GM21717 (cell line): Measurements from ENCODE around the gene AFP.

ENCODE experiments used
- ATAC-seq: cut with Tn5 transposase; IDR thresholded peaks from one replicate; pipeline ENCODE4 v1.9.1; 2021; ENCODE audit warnings: mild to moderate bottlenecking, moderate library complexity; ENCODE audit not compliant: unreplicated experiment

Gene AFP

DNA sequence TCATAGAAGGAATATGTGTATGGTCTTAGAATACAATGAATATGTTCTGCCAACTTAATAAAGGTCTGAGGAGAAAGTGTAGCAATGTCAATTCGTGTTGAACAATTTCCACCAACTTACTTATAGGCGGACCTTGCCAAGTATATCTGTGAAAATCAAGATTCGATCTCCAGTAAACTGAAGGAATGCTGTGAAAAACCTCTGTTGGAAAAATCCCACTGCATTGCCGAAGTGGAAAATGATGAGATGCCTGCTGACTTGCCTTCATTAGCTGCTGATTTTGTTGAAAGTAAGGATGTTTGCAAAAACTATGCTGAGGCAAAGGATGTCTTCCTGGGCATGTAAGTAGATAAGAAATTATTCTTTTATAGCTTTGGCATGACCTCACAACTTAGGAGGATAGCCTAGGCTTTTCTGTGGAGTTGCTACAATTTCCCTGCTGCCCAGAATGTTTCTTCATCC lies 22.7 kb upstream of the AFP start:
- no peak for ATAC-seq

GRCh38 chr4:73414936-73415271 lies 21.1 kb upstream of the AFP start:
- ATAC-seq: no peak

DNA sequence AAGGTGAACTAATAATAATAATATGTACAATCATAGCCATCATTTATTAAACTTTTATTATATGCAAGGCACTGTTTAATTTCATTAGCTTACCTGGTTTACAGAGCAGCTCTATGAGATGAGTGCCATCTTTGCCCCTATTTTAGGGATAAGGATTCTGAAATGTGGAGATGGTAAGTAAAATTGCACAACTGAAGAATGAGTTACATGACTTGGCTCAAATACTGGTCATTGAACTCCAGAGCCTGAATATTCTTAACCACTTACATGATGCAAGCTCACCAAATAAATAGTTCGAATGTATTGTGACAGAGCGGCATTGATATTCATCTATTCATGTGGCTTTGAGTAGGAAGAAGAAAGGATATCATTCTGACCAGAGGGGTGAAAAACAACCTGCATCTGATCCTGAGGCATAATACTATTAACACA lies 20.2 kb upstream of the AFP start:
- no peak for ATAC-seq

- no peak for ATAC-seq
These were observed 19.5 kb upstream of the AFP start for GRCh38 chr4:73416423-73417087.

GRCh38 chr4:73417342-73417741 lies 18.7 kb upstream of the AFP start:
- no peak for ATAC-seq

DNA sequence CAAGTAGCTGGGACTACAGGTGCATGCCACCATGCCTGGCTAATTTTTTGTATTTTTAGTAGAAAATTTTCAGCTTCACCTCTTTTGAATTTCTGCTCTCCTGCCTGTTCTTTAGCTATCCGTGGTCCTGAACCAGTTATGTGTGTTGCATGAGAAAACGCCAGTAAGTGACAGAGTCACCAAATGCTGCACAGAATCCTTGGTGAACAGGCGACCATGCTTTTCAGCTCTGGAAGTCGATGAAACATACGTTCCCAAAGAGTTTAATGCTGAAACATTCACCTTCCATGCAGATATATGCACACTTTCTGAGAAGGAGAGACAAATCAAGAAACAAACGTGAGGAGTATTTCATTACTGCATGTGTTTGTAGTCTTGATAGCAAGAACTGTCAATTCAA lies 18.0 kb upstream of the AFP start:
- ATAC-seq: no peak

DNA sequence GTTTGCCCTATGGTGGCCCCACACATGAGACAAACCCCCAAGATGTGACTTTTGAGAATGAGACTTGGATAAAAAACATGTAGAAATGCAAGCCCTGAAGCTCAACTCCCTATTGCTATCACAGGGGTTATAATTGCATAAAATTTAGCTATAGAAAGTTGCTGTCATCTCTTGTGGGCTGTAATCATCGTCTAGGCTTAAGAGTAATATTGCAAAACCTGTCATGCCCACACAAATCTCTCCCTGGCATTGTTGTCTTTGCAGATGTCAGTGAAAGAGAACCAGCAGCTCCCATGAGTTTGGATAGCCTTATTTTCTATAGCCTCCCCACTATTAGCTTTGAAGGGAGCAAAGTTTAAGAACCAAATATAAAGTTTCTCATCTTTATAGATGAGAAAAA lies 17.3 kb upstream of the AFP start:
- no peak for ATAC-seq

GRCh38 chr4:73419106-73420038 lies 16.6 kb upstream of the AFP start:
- ATAC-seq: no peak

DNA sequence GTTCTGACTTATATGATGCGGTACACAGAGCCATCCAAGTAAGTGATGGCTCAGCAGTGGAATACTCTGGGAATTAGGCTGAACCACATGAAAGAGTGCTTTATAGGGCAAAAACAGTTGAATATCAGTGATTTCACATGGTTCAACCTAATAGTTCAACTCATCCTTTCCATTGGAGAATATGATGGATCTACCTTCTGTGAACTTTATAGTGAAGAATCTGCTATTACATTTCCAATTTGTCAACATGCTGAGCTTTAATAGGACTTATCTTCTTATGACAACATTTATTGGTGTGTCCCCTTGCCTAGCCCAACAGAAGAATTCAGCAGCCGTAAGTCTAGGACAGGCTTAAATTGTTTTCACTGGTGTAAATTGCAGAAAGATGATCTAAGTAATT lies 15.4 kb upstream of the AFP start:
- ATAC-seq: no peak

DNA sequence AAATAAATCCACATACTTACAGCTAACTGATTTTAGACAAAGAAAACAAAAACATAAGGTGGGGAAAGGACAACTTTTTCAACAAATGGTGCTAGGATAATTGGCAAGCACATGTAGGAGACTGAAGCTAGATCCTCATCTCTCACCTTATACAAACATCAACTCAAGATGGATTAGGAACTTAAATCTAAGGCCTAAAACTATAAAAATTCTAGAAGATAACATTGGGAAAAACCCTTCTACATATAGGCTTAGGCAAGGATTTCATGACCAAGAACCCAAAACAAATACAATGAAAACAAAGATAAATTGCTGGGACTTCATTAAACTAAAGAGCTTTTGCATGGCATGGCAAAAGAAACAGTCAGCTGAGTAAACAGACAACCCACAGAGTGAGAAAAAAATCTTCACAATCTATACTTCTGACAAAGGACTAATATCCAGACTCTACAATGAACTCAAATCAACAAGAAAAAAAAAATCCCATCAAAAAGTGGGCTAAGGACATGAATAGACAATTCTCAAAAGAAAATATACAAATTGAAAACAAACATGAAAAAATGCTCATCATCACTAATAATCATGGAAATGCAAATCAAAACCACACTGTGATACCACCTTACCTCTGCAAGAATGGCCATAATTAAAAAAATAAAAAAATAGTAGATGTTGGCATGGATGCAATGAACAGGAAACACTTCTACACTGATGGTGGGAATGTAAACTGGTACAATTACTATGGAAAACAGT lies 14.1 kb upstream of the AFP start:
- no peak for ATAC-seq

DNA sequence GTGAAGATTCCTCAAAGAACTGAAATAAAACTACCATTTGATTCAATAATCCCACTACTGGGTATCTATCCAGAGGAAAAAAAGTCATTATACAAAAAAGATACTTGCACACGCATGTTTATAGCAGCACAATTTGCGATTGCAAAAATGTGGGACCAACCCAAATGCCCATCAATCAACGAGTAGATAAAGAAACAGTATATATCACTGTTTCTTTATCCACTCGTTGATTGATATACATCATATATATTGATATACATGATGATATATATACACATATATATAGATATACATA lies 13.6 kb upstream of the AFP start:
- ATAC-seq: no peak

DNA sequence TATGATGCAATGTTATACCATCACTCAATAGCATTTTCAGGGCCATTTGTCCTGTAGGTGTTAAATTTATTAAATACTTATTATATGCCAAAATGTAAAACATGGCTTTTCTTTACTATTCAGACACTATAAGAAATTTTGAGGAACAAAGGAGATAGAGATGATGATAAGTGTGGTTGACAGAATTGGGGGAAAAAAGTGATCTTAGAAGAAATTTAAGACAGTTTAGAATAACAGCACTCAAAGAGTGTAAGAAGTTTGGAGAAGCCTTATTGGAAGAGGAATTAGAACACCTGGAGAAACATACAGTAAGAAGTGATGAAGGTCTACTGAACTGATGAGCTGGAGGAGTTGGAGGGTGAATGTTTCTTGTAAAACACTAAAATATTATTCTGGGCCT lies 12.8 kb upstream of the AFP start:
- ATAC-seq: no peak

- no peak for ATAC-seq
These were observed 9.4 kb upstream of the AFP start for GRCh38 chr4:73426666-73427065.

GRCh38 chr4:73429118-73429517 lies 6.9 kb upstream of the AFP start:
- no peak for ATAC-seq

GRCh38 chr4:73429826-73430587 lies 6.0 kb upstream of the AFP start:
- ATAC-seq: no peak

DNA sequence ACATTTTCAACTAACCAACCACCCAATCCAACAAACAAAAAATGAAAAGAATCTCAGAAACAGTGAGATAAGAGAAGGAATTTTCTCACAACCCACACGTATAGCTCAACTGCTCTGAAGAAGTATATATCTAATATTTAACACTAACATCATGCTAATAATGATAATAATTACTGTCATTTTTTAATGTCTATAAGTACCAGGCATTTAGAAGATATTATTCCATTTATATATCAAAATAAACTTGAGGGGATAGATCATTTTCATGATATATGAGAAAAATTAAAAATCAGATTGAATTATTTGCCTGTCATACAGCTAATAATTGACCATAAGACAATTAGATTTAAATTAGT lies 4.2 kb upstream of the AFP start:
- ATAC-seq: no peak

DNA sequence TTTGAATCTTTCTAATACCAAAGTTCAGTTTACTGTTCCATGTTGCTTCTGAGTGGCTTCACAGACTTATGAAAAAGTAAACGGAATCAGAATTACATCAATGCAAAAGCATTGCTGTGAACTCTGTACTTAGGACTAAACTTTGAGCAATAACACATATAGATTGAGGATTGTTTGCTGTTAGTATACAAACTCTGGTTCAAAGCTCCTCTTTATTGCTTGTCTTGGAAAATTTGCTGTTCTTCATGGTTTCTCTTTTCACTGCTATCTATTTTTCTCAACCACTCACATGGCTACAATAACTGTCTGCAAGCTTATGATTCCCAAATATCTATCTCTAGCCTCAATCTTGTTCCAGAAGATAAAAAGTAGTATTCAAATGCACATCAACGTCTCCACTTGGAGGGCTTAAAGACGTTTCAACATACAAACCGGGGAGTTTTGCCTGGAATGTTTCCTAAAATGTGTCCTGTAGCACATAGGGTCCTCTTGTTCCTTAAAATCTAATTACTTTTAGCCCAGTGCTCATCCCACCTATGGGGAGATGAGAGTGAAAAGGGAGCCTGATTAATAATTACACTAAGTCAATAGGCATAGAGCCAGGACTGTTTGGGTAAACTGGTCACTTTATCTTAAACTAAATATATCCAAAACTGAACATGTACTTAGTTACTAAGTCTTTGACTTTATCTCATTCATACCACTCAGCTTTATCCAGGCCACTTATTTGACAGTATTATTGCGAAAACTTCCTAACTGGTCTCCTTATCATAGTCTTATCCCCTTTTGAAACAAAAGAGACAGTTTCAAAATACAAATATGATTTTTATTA lies 3.6 kb upstream of the AFP start:
- ATAC-seq: no peak

GRCh38 chr4:73433140-73433539 lies 2.9 kb upstream of the AFP start:
- ATAC-seq: no peak

DNA sequence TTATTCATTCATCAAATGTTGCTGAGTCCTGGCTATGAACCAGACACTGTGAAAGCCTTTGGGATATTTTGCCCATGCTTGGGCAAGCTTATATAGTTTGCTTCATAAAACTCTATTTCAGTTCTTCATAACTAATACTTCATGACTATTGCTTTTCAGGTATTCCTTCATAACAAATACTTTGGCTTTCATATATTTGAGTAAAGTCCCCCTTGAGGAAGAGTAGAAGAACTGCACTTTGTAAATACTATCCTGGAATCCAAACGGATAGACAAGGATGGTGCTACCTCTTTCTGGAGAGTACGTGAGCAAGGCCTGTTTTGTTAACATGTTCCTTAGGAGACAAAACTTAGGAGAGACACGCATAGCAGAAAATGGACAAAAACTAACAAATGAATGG lies 1.7 kb upstream of the AFP start:
- ATAC-seq: no peak
